Measurements from ENCODE around the gene NLRP3. TPM values are rescaled to one million over a fixed set of nuclear protein-coding genes. Genes with fewer than 3 reads are reported as not detected.

Gene NLRP3
- total and polyA plus RNA-seq, 10 of the 15 experiments (the other 5 are each of a cell fraction or from before 2014, with no cell fraction given), result 1.8 to 10.4 (median 5.0) TPM

DNA sequence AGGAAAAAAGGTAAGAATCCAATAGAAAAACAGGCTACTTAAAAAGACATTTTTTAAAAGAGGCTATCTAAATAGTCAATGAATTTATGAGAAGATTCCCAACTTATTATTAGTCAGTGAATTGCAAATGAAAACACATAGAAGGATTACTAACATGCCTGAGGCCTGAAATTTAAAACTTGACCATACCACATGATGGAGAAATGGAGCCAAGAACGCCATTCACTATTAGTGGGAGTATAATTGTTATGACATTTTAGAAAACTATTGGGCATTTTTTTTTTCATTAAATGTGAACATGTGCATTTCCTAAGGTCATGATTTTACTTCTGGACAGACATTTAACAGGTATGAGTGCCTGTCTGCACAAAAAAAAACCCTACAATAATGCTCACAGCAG is 66.8 kb downstream of the NLRP3 start:
- Histone ChIP-seq H3K27me3 (replicated peaks in 1 of 2; ENCODE audit: control insufficient read depth in 2 of 2, insufficient read depth in 2 of 2, low read length in 1 of 2) (no peaks in the 10 kb centered on the region), H3K4me3 (no peak overlapping the region), H3K4me2 (ENCODE audit: control insufficient read depth, insufficient read depth) (no peak overlapping the region), H3K9ac (ENCODE audit: control insufficient read depth, insufficient read depth, low read length) (no peak overlapping the region), H2AFZ (ENCODE audit: control insufficient read depth, low read depth, low read length) (no peak overlapping the region), H3K79me2 (ENCODE audit: control insufficient read depth, insufficient read depth, low read length) (no peaks in the 10 kb centered on the region), H3K4me1 (ENCODE audit: control insufficient read depth, insufficient read depth, low read length) (no peaks in the 10 kb centered on the region), H3K27ac (ENCODE audit: control insufficient read depth, insufficient read depth) (no peak overlapping the region), H3K36me3 (ENCODE audit: control insufficient read depth in 2 of 2, insufficient read depth in 2 of 2, low read length in 1 of 2) (no peaks in the 10 kb centered on the region), H4K20me1 (ENCODE audit: control insufficient read depth, insufficient read depth) (no peaks in the 10 kb centered on the region), H3K9me3 (replicated peaks; ENCODE audit: control insufficient read depth, insufficient read depth, low read length) (no peaks in the 10 kb centered on the region)
- ATAC-seq (no peak), DNase-seq (ENCODE audit: low read depth, low spot score) (no peak), FAIRE-seq (no peak)
- ChIA-PET CTCF (interaction anchor here (8.4 to 8.8 kb wide), 2 partner anchors 95 to 109 kb away, joined by 120 to 197 read pairs; no protein-coding TSS in a partner anchor), POLR2A (no interaction called here), SMC1A (ENCODE audit: uncharacterized antibody, unreplicated experiment) (interaction anchor here (0.7 to 8.6 kb wide), 4 partner anchors 12 to 96 kb away, joined by 3 to 174 read pairs (median 3); no protein-coding TSS in a partner anchor), RAD21 (ENCODE audit: unreplicated experiment) (interaction anchor here (8.6 kb wide), 1 partner anchor 109 kb away, joined by 72 read pairs; no protein-coding TSS in a partner anchor)
- no TSS peak for BruUV-seq (replicated peaks)
- intact Hi-C loops (cut with micrococcal nuclease; ENCODE audit: unreplicated experiment) (loop anchor here (10.0 kb wide), 1 partner anchor 268 kb away; no protein-coding TSS in a partner anchor), in situ Hi-C loops (cut with MboI) (no loop called here)
- TF ChIP-seq TCF3 (IDR thresholded peaks at IDR 0.05; ENCODE audit: borderline replicate concordance, insufficient read depth, low read depth, low read length) (no peak), ESRRA (IDR thresholded peaks at IDR 0.05; ENCODE audit: low read length) (no peak), NR2C2 (IDR thresholded peaks at IDR 0.05; ENCODE audit: borderline replicate concordance, control insufficient read depth, insufficient read length, low read depth) (no peak), NBN (IDR thresholded peaks at IDR 0.05) (no peak), RB1 (IDR thresholded peaks at IDR 0.05; ENCODE audit: borderline replicate concordance) (no peak), STAT3 (IDR thresholded peaks at IDR 0.05; ENCODE audit: low read depth, low read length) (no peak), NR2F1 (conservative IDR thresholded peaks at IDR 0.05) (no peak), ZBED1 (IDR thresholded peaks at IDR 0.05; ENCODE audit: borderline replicate concordance) (no peak), ZSCAN29 (IDR thresholded peaks at IDR 0.05) (no peak)
- TF ChIP-seq, protein P1, sequence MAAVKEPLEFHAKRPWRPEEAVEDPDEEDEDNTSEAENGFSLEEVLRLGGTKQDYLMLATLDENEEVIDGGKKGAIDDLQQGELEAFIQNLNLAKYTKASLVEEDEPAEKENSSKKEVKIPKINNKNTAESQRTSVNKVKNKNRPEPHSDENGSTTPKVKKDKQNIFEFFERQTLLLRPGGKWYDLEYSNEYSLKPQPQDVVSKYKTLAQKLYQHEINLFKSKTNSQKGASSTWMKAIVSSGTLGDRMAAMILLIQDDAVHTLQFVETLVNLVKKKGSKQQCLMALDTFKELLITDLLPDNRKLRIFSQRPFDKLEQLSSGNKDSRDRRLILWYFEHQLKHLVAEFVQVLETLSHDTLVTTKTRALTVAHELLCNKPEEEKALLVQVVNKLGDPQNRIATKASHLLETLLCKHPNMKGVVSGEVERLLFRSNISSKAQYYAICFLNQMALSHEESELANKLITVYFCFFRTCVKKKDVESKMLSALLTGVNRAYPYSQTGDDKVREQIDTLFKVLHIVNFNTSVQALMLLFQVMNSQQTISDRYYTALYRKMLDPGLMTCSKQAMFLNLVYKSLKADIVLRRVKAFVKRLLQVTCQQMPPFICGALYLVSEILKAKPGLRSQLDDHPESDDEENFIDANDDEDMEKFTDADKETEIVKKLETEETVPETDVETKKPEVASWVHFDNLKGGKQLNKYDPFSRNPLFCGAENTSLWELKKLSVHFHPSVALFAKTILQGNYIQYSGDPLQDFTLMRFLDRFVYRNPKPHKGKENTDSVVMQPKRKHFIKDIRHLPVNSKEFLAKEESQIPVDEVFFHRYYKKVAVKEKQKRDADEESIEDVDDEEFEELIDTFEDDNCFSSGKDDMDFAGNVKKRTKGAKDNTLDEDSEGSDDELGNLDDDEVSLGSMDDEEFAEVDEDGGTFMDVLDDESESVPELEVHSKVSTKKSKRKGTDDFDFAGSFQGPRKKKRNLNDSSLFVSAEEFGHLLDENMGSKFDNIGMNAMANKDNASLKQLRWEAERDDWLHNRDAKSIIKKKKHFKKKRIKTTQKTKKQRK (IDR thresholded peaks at IDR 0.05; ENCODE audit: low read depth, low read length), result no peak
- 0% methylated on average over 1 of the region's 1 CpG for WGBS (ENCODE audit: insufficient coverage, insufficient replicate concordance, low lambda C conversion rate, missing lambda C conversion rate)
